LNCaP clone FGC (cell line): ENCODE results near the gene C4BPB.

Experiments
- DNase-seq: peaks from one replicate; pipeline ENCODE4 v3.0.0-alpha.2; 2011; ENCODE audit warnings: low read depth
- H3K4me3 ChIP-seq: 2 replicates; pipeline ENCODE4 v1.5.1; 2011; ENCODE audit warnings: mild to moderate bottlenecking, low read depth, low read length, control low read depth
- TF ChIP-seq, protein P1 (sequence below): IDR thresholded peaks from 2 replicates; pipeline ENCODE4 v1.5.1; 2012; ENCODE audit warnings: mild to moderate bottlenecking; ENCODE audit not compliant: control insufficient read depth, insufficient read depth; ENCODE audit errors: extremely low read depth

Gene C4BPB

DNA sequence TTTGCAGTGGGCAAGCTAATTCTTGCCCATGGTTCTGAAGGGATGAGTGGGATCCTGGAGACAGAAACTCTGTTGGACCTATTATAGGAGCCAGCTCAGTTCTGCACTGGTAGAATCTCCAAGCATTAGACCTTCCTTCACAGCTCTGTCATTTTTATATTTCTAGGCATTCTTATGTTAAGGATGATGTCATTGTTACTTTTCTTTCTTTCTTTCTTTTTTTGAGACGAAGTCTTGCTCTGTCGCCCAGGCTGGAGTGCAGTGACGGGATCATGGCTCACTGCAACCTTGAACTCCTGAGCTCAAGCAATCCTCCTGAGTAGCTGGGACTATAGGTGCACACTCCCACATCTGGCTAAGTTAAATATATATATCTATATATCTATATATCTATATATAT, 28.1 kb upstream of the C4BPB start:
- H3K4me3 ChIP-seq, result no peak overlapping the region
- no peak for DNase-seq
- TF ChIP-seq, protein P1, sequence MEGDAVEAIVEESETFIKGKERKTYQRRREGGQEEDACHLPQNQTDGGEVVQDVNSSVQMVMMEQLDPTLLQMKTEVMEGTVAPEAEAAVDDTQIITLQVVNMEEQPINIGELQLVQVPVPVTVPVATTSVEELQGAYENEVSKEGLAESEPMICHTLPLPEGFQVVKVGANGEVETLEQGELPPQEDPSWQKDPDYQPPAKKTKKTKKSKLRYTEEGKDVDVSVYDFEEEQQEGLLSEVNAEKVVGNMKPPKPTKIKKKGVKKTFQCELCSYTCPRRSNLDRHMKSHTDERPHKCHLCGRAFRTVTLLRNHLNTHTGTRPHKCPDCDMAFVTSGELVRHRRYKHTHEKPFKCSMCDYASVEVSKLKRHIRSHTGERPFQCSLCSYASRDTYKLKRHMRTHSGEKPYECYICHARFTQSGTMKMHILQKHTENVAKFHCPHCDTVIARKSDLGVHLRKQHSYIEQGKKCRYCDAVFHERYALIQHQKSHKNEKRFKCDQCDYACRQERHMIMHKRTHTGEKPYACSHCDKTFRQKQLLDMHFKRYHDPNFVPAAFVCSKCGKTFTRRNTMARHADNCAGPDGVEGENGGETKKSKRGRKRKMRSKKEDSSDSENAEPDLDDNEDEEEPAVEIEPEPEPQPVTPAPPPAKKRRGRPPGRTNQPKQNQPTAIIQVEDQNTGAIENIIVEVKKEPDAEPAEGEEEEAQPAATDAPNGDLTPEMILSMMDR, result no peak

DNA sequence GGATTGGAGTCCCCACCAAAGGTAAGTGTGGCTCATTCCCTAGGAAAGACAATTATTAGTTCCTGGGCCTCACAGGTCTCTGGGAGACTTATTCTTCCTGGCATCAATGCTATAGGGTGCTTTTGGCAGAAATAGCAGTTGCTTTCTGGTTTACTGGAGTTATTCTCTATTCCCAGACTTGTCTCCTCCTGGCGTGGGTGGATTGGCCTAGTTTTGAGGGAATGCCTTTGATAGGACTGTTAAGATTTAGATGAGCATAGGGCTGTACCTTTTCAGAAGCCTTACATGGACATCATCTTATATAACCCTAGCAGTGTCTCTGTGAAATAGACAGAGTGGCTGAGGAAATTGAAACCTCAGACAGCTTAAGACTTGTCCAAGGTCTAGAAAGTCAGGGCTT, 26.6 kb upstream of the C4BPB start:
- TF ChIP-seq, protein P1, result no peak
- no peak for DNase-seq
- no peak overlapping the region for H3K4me3 ChIP-seq

DNA sequence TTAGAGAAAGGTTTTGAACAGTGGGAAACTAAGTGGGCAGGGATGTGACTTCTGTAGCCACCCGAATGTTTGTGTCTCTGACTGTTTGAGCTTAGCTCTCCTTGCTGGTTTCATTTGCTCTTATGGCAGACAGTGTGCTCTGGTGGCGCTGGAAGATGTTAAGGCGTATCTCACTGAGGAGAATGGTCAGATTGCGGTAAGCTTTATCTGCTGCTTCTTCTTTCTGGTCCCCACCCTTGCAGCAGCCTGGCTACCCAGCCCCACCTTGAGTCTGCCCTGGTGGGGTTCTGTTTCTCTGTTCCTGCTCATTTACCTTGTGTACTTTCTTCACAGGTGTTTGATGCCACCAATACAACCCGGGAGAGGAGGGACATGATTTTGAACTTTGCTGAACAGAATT, 25.6 kb upstream of the C4BPB start:
- TF ChIP-seq, protein P1, result no peak
- H3K4me3 ChIP-seq, result no peak overlapping the region
- no peak for DNase-seq

GRCh38 chr1:207064561-207064960, 24.1 kb upstream of the C4BPB start:
- H3K4me3 ChIP-seq, result no peak overlapping the region
- TF ChIP-seq, protein P1, result no peak
- no peak for DNase-seq

DNA sequence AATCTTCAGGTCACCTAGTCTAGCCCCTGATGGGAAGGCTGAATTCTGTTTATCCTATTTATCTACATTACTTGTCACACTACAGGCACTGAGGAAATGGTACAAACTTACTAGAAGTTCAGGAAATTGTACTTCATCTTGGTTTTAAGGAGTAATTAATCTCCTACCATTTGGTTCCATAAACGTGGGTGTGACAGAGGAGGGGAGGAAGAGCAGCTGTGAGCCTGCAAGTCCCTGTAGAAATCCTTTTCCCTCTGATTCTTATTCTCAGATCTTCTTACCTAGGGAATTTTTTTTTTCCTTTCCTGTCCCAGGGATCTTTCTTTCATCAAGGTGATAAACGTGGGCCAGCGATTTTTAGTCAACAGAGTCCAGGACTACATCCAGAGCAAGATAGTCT, 21.5 kb upstream of the C4BPB start:
- TF ChIP-seq, protein P1, result no peak
- no peak for DNase-seq
- H3K4me3 ChIP-seq, result no peak overlapping the region

DNA sequence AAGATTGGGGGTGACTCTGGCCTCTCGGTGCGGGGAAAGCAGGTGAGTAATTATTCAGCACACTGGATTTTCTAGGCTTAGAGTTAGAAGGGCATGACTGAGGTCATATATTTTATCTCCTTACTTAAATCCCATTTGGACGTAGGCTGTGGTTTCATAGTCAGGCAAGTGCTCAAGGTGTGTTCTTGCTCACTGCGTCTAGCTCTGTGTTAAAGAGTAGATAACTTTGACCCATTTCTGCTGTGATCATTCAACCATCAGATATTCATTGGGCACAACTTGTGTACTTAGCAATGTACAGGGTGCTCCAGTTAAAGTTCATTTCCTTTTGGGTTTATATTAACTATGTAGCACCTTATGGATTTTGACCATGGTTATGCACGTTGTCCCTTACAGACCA, 21.0 kb upstream of the C4BPB start:
- TF ChIP-seq, protein P1, result no peak
- H3K4me3 ChIP-seq, result no peak overlapping the region
- DNase-seq, result no peak

DNA sequence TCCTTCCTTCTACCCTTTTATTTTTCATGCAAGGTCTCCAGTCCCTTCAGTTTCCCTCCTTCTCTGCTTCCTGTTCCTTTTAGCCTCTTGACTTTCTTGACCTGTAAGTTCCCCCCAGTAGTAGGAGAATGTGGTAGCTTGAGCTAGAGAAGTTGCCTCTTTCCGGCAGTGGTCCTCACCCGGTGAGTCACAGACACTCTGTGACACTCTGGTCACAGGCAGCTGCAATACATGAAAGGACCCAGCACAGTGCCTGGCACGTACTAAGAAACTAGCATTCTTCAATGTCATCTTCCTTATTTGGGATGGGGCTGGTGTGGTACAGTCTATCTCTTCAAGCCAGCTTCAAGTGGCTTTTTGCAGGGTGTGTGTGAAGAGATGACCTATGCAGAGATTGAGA, 19.6 kb upstream of the C4BPB start:
- DNase-seq, result no peak
- TF ChIP-seq, protein P1, result no peak
- H3K4me3 ChIP-seq, result no peak overlapping the region
